GM06990 (cell line): ENCODE measurements around the gene REPS1.

Experiments used
- DNase-seq: peaks from one replicate; pipeline ENCODE4 v3.0.0-alpha.2; 2011; ENCODE audit not compliant: insufficient read length; ENCODE audit errors: extremely low read depth
- H3K27me3 ChIP-seq: replicated peaks from 2 replicates; pipeline ENCODE4 v1.6.0; 2011; ENCODE audit warnings: low read length; ENCODE audit not compliant: control insufficient read depth, insufficient read depth
- H3K36me3 ChIP-seq: 2 replicates; pipeline ENCODE4 v1.5.1; 2011; ENCODE audit warnings: low read length; ENCODE audit not compliant: control insufficient read depth, insufficient read depth
- H3K4me3 ChIP-seq: replicated peaks from 2 replicates; pipeline ENCODE4 v1.5.1; 2011; ENCODE audit warnings: low read depth, mild to moderate bottlenecking, control low read depth, low read length
- TF ChIP-seq, protein P1 (sequence below): IDR thresholded peaks from 2 replicates; pipeline ENCODE4 v1.5.1; 2011; ENCODE audit warnings: low read length, control low read depth, mild to moderate bottlenecking, inconsistent platforms; ENCODE audit not compliant: insufficient read depth, poor library complexity, severe bottlenecking

REPS1 gene

DNA sequence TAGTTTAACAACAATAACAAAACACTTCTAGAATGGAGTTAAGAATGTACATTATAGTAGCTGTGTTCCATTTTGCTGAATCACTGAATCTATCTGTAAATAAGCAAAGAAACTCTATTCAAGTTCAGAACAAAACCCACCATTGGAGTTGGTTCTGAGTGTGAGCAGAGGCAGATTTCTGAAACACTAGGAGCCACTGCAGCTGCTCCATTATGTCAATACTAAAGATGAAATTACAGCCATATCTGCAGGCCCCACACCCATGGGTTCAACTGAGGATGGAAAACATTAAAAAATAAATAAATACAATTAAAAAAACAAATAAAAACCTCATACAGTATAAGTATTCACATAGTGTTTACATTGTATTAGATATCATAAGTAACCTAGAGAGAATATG, 91.0 kb downstream of the REPS1 start:
- no peaks in the 10 kb centered on the region; the same call in 1 of the 2 replicates for H3K36me3 ChIP-seq
- H3K4me3 ChIP-seq: no peak overlapping the region
- H3K27me3 ChIP-seq: no peaks in the 10 kb centered on the region
- TF ChIP-seq, protein P1, sequence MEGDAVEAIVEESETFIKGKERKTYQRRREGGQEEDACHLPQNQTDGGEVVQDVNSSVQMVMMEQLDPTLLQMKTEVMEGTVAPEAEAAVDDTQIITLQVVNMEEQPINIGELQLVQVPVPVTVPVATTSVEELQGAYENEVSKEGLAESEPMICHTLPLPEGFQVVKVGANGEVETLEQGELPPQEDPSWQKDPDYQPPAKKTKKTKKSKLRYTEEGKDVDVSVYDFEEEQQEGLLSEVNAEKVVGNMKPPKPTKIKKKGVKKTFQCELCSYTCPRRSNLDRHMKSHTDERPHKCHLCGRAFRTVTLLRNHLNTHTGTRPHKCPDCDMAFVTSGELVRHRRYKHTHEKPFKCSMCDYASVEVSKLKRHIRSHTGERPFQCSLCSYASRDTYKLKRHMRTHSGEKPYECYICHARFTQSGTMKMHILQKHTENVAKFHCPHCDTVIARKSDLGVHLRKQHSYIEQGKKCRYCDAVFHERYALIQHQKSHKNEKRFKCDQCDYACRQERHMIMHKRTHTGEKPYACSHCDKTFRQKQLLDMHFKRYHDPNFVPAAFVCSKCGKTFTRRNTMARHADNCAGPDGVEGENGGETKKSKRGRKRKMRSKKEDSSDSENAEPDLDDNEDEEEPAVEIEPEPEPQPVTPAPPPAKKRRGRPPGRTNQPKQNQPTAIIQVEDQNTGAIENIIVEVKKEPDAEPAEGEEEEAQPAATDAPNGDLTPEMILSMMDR: no peak
- DNase-seq: no peak

DNA sequence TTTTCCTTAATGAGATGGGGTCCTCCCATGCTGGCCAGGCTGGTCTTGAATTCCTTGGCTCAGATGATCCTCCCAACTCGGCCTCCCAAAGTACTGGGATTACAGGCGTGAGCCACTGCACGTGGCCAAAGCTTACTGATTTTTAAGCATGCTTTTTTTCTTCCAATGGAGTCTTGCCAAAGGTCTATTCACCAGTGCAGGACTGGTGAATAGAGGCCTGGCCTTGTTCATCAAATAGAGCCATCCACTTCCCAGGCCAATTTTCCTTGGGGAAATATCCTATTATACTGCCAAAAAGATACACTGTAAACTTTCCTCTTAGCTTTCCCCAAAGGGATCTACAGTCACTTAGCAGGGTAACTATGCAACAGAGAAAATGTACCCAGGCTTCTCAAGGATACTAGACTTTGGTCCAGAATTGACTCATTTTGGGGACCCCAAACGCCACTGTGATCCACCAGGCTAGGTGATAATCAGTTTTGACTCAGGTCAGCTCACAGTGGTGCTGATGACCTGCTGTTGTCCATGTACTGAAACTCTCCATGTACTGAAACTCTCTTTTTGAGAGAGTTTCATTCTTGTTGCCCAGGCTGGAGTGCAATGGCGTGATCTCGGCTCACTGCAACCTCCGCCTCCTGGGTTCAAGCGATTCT, 91.8 kb downstream of the REPS1 start:
- no peak overlapping the region for H3K4me3 ChIP-seq
- DNase-seq: no peak
- no peaks in the 10 kb centered on the region; the same call in 1 of the 2 replicates for H3K36me3 ChIP-seq
- TF ChIP-seq, protein P1: no peak
- H3K27me3 ChIP-seq: no peaks in the 10 kb centered on the region

DNA sequence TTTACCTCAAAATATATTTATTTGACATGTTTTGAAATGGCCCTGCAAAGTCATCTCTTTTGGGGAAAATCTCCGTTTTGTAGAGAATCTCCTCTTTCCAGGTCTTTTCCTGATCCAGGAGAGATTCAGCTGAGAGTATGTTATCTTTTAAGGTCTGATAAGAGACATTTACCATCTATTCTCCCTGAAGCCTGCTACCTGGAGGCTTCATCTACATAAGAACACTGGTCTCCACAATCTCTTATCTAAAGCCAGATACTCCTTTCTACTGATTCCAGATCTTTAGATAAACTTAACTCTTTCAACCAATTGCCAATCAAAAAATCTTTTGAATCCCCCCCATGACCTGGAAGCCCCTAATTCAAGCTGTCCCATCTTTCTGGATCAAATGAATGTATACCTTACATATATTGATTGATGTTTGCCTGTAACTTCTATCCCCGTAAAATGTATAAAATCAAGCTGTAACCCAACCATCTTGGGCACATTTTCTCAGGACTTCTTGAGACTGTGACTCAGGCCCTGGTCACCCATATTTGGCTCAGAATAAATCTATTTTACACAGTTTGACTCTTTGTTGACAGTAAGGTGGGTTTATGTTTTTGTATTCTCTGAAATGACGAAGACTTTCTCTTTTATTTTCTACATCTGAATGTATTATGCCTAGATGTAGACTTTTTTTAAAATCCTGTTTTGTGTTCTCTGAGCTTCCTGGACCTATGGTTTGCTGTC, 96.6 kb downstream of the REPS1 start:
- Histone ChIP-seq H3K4me3 (no peak overlapping the region), H3K27me3 (no peaks in the 10 kb centered on the region), H3K36me3 (no peaks in the 10 kb centered on the region)
- TF ChIP-seq, protein P1: no peak
- DNase-seq: no peak

DNA sequence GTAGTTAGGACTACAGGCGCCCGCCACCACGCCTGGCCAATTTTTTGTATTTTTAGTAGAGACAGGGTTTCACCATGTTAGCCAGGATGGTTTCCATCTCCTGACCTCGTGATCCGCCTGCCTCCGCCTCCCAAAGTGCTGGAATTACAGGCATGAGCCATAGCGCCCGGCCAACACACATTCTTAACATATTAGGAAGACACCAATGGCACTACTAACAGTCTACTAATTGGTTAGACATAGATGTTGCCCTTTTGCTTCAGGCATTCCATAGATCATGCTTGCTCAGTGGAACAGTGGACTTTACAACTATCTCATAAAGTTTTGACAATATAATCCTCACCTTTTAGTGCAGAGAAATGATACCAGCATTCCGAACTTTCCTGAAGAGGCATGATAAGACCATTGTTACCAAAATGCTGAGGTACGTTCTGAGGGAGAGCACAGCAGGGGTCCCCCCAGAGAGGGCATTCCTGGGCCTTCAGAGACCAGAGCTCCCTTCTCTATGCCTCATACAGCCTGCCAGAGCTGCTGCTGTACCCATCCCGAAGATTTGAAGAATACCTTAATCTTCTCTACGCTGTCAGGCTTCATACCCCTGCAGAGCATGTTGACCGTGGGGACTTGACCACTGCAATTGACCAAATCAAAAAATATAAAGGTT, 102.8 kb downstream of the REPS1 start:
- no peak for DNase-seq
- Histone ChIP-seq H3K27me3 (no peaks in the 10 kb centered on the region), H3K4me3 (no peak overlapping the region), H3K36me3 (no peaks in the 10 kb centered on the region)
- TF ChIP-seq, protein P1: no peak

DNA sequence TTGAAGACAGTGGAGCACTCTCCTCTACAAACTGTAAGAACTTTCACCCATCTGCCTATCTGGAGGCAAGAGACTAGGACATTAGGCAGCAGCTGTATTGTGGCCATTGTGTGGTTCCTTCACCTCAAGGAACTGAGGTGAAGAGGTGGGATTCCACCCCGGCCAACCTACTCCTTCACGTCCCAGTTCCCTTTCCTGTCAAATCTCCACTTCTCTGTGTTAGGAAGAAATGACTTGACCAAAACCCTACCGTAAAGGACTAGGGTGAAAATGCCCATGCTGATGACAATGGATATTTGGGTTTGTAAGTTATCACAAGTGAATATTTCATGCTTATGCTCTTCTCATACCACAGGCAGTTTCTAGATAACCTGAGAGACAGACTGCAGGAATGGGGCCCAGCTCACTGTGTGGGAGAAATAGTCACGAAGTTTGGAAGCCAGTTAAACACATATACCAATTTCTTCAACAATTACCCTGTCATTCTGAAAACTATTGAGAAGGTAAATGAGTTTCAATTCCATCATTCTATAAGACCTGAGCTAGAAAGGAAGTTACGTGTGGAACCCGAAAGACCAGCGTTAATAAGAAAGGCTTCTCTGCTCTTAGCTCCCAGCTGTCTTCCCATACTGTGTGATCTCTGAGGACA, 105.6 kb downstream of the REPS1 start:
- peak; percentile 74 for DNase-seq
- H3K27me3 ChIP-seq: no peaks in the 10 kb centered on the region
- no peaks in the 10 kb centered on the region for H3K36me3 ChIP-seq
- TF ChIP-seq, protein P1: no peak
- no peak overlapping the region for H3K4me3 ChIP-seq
